GM10847 (cell line): ENCODE data around the gene WAS.

Source experiments
- POLR2A ChIP-seq: IDR thresholded peaks from 2 replicates; pipeline ENCODE4 v1.6.1; 2011; ENCODE audit not compliant: insufficient read length; ENCODE audit errors: extremely low read depth

Gene WAS

DNA sequence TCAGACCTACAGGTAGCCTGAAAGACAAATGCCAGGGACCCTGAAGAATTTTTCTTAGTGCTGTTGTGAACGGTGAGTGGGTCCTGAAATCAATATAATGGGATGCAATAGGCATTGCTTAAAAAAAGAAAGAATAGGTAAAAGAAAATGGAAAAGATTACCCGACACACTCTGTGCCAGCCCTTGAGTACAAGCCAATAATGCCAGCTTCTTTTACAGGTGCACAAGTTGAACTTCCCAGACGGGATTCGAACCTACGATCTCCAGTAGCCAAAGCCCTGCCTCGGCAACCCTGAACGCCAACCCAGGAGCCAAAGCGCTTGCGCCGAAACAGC is 53.2 kb downstream of the WAS start:
- TF ChIP-seq POLR2A = no peak

DNA sequence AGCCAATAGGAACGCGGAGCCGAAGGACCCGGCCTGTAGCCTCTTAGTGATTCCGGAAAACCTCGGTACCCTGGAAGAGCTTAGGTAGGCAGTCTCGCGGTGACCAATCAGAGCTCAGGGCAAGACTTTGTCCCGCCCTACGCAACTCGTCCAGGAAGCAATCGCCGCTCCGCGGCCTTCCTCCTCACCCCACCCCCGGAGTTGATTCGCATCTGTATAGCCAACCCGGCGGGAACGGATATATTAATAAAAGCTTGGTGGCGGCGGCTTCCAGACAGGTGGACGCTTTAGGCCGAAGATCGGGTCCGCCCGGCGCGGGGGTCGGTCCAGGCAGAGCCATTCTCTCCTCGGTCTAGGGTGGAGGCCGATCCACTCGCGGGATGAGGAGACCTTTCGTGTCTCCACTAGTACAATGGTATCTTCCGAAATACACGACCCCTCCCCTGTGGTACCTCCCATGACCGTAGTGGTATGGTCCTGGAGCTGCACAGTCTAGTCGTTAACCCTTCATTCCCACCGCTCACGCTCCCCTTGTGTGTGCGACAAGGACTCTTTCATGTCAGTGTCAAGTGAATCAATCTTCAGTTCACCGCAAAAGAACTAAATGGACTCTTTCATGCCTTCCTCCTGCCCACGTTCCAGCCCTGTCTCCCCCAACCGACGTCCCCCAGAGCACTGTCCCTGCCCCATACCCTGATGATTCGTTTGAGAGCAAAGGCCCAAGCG is 53.8 kb downstream of the WAS start:
- peak; percentile 27 for TF ChIP-seq POLR2A

DNA sequence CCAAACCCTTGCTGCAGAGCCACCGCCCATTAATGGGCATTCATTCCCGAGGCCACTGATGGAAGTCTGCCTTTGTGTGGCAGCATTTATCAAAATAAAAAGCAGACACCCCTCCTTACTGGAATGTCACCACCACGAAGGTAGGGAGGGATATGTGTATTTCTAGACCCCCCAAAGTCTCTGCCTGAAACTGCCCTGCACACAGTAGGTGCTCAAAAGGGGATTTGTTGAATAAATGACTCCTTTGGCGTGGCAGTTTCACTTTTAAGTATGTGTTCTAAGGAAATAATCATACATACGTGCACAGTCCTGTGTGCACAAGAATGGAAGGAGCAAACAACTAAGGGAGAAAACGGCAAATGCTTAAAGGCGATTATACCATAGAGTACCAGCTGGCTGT is 54.3 kb downstream of the WAS start:
- no peak for TF ChIP-seq POLR2A
